ENCODE data around the gene LY6G5C. TPM values are rescaled to one million over a fixed set of nuclear protein-coding genes. Genes with fewer than 3 reads are reported as not detected.

The LY6G5C gene
- total and polyA plus RNA-seq, 9 of the 15 experiments (the other 6 are each of a cell fraction or from before 2014, with no cell fraction given) = 0.10 to 0.67 (median 0.46) TPM; not detected in 4

- TF ChIP-seq USF2 (CRISPR knock-in tag; IDR thresholded peaks at IDR 0.05) (no peak), PYGO2 (tag; IDR thresholded peaks at IDR 0.05) (0 out of 2 replicates have a peak, but pooled peaks have one; percentile 26), NBN (IDR thresholded peaks at IDR 0.05; ENCODE audit: low read depth) (peak; percentile 94), RB1 (IDR thresholded peaks at IDR 0.05; ENCODE audit: low read depth) (no peak), DACH1 (IDR thresholded peaks at IDR 0.05; ENCODE audit: partially characterized antibody) (no peak), ZNF354B (CRISPR knock-in tag; IDR thresholded peaks at IDR 0.05) (no peak), CEBPB (tag; IDR thresholded peaks at IDR 0.05) (no peak), ZNF318 (IDR thresholded peaks at IDR 0.05; ENCODE audit: borderline replicate concordance in 1 of 2, low read depth in 1 of 2) (peak in 1 of 2 experiments; percentile 68; a peak in 2 of 4 replicates), ZNF408 (CRISPR knock-in tag; IDR thresholded peaks at IDR 0.05; ENCODE audit: low read depth) (no peak), SRF (CRISPR knock-in tag; IDR thresholded peaks at IDR 0.05) (no peak), TEAD1 (CRISPR knock-in tag; IDR thresholded peaks at IDR 0.05) (0 out of 4 replicates have a peak, but pooled peaks of 1 of the 2 experiments have one; percentile 35), DNMT1 (IDR thresholded peaks at IDR 0.05) (no peak; the same call in none of the 2 replicates), ZNF165 (CRISPR knock-in tag; IDR thresholded peaks at IDR 0.05; ENCODE audit: borderline replicate concordance) (0 out of 2 replicates have a peak, but pooled peaks have one; percentile 42), CREB3L1 (IDR thresholded peaks at IDR 0.05; ENCODE audit: borderline replicate concordance, low read depth) (peak; percentile 90; the same call in 1 of the 2 replicates)
Measured at GRCh38 chr6:31652925-31653724, 27.7 kb downstream of the LY6G5C start (continued).
